PC-3 (cell line): ENCODE data around the gene NMUR1. TPM values are rescaled to one million over a fixed set of nuclear protein-coding genes. Genes with fewer than 3 reads are reported as not detected.

ENCODE experiments used
- ATAC-seq: fragments of 200-7000 bp; cut with Tn5 transposase; 2 replicates; pipeline ENCODE4 v1.9.1; 2020; ENCODE audit warnings: mild to moderate bottlenecking, moderate library complexity
- BruUV-seq: library from RNA; stranded (reverse); fragments of 400-500 nt; replicated peaks from 2 replicates; lab custom pipeline; 2021; lab: Mats Ljungman, UMichigan
- CTCF ChIA-PET: fragments of 300-600 bp; sonication (Branson Sonifier 250); formaldehyde crosslinking; loops from one replicate; lab custom pipeline; 2022; ENCODE audit warnings: antibody characterized with exemption; lab: Charles Lee
- POLR2A ChIA-PET: fragments of 300-600 bp; sonication (Branson Sonifier 250); formaldehyde crosslinking; loops from one replicate; lab custom pipeline; 2022; ENCODE audit warnings: antibody characterized with exemption; ENCODE audit not compliant: unreplicated experiment; lab: Charles Lee
- DNase-seq: peaks from one replicate; pipeline ENCODE4 v3.0.0-alpha.2; 2015
- H2AFZ ChIP-seq: fragments of 300-600 bp; sonication (generic); 2 replicates; pipeline ENCODE4 v1.6.0; 2016; ENCODE audit warnings: antibody characterized with exemption, low read length
- H3F3A ChIP-seq: fragments of 300-600 bp; sonication (generic); one replicate; pipeline ENCODE4 v1.6.0; 2017; ENCODE audit warnings: antibody characterized with exemption, low read length, control low read depth, mild to moderate bottlenecking; ENCODE audit not compliant: unreplicated experiment
- H3K27ac ChIP-seq: fragments of 300-600 bp; sonication (generic); 2 replicates; pipeline ENCODE4 v1.5.1; 2016; ENCODE audit warnings: mild to moderate bottlenecking, low read length
- H3K27me3 ChIP-seq: fragments of 300-600 bp; sonication (generic); 2 replicates; pipeline ENCODE4 v1.6.1; 2016; ENCODE audit warnings: low read length, mixed read lengths
- H3K36me3 ChIP-seq: fragments of 300-600 bp; sonication (generic); 2 replicates; pipeline ENCODE4 v1.6.1; 2016; ENCODE audit warnings: low read depth, mixed run types, low read length, mixed read lengths
- H3K4me1 ChIP-seq: fragments of 300-600 bp; sonication (generic); 2 replicates; pipeline ENCODE4 v1.5.1; 2016; ENCODE audit warnings: low read length; ENCODE audit not compliant: insufficient read depth
- H3K4me2 ChIP-seq: fragments of 300-600 bp; sonication (generic); 2 replicates; pipeline ENCODE4 v1.6.0; 2016; ENCODE audit warnings: low read length
- H3K4me3 ChIP-seq: fragments of 300-600 bp; sonication (generic); 2 replicates; pipeline ENCODE4 v1.5.1; 2016; ENCODE audit warnings: mild to moderate bottlenecking, low read length, mixed read lengths
- H3K79me2 ChIP-seq: fragments of 300-600 bp; sonication (generic); 2 replicates; pipeline ENCODE4 v1.6.1; 2017; ENCODE audit warnings: low read length, mixed read lengths
- H3K9ac ChIP-seq: fragments of 300-600 bp; sonication (generic); 2 replicates; pipeline ENCODE4 v1.6.0; 2016; ENCODE audit warnings: mild to moderate bottlenecking, low read length
- H3K9me2 ChIP-seq: fragments of 300-600 bp; sonication (generic); replicated peaks from 2 replicates; pipeline ENCODE4 v1.6.1; 2016; ENCODE audit warnings: mixed run types, low read length, mixed read lengths
- H3K9me3 ChIP-seq: fragments of 300-600 bp; sonication (generic); 2 replicates; pipeline ENCODE4 v1.6.1; 2016; ENCODE audit warnings: low read length, mixed read lengths
- H4K20me1 ChIP-seq: fragments of 300-600 bp; sonication (generic); 2 replicates; pipeline ENCODE4 v1.6.1; 2016; ENCODE audit warnings: low read length, mixed read lengths
- CTCF ChIP-seq: fragments of 300-600 bp; sonication (generic); conservative IDR thresholded peaks from 2 replicates; pipeline ENCODE4 v1.5.1; 2017; ENCODE audit warnings: antibody characterized with exemption, low read depth, mild to moderate bottlenecking, low read length
- EZH2 ChIP-seq: fragments of 300-600 bp; sonication (generic); IDR thresholded peaks from one replicate; pipeline ENCODE4 v1.6.1; 2017; ENCODE audit warnings: antibody characterized with exemption, mild to moderate bottlenecking, low read length; ENCODE audit not compliant: unreplicated experiment
- EZH2phosphoT487 ChIP-seq: fragments of 300-600 bp; sonication (generic); IDR thresholded peaks from 2 replicates; pipeline ENCODE4 v1.6.1; 2018; ENCODE audit warnings: mild to moderate bottlenecking, antibody characterized with exemption, low read length, borderline replicate concordance
- intact Hi-C: fragments of 100-400 bp; cut with micrococcal nuclease; formaldehyde crosslinking; loops from 2 replicates; pipeline ENCODE4 v1.9.0; 2023
- total RNA-seq: library from RNA; depleted of rRNA; stranded (reverse); fragments of >200 nt; gene quantifications from 2 replicates; pipeline ENCODE4 v1.2.3, GENCODE V29; 2014

The NMUR1 gene
- total RNA-seq, 1 experiment from 2014 or later: not detected

- H3K4me3 ChIP-seq: no peak overlapping the region
- no peaks in the 10 kb centered on the region for H4K20me1 ChIP-seq
- no peaks in the 10 kb centered on the region for H3K4me1 ChIP-seq
- no peak overlapping the region for H2AFZ ChIP-seq
- no peaks in the 10 kb centered on the region for H3K9me3 ChIP-seq
- DNase-seq (no peak), ATAC-seq (no peak)
- no peaks in the 10 kb centered on the region for H3K27me3 ChIP-seq
- H3K27ac ChIP-seq: no peak overlapping the region
- intact Hi-C loops: no loop called here
- CTCF ChIA-PET: no interaction called here
- POLR2A ChIA-PET: no interaction called here
- H3K9ac ChIP-seq: no peak overlapping the region
- no peaks in the 10 kb centered on the region for H3K79me2 ChIP-seq
- no TSS peak for BruUV-seq
- TF ChIP-seq EZH2: no peak
- TF ChIP-seq EZH2phosphoT487: no peak
- TF ChIP-seq CTCF: no peak
- H3K36me3 ChIP-seq: no peaks in the 10 kb centered on the region
- H3K9me2 ChIP-seq: no peaks in the 10 kb centered on the region
- H3F3A ChIP-seq: no peaks in the 10 kb centered on the region
- H3K4me2 ChIP-seq: no peak overlapping the region
These were observed 24.1 kb upstream of the NMUR1 start for GRCh38 chr2:231554327-231554726.

- Histone ChIP-seq H3K9ac (no peak overlapping the region), H3K9me2 (no peaks in the 10 kb centered on the region), H3K27me3 (no peaks in the 10 kb centered on the region), H3K79me2 (no peaks in the 10 kb centered on the region), H2AFZ (no peak overlapping the region), H3K36me3 (no peaks in the 10 kb centered on the region), H3K27ac (no peak overlapping the region), H4K20me1 (no peaks in the 10 kb centered on the region), H3K9me3 (no peaks in the 10 kb centered on the region), H3K4me1 (no peaks in the 10 kb centered on the region), H3K4me2 (no peak overlapping the region), H3K4me3 (no peak overlapping the region), H3F3A (no peaks in the 10 kb centered on the region)
- ATAC-seq: no peak
- no peak for TF ChIP-seq CTCF
- TF ChIP-seq EZH2phosphoT487: no peak
- no peak for TF ChIP-seq EZH2
- ChIA-PET POLR2A (no interaction called here), CTCF (interaction anchor here (0.7 kb wide), 2 partner anchors 11 to 435 kb away, joined by 4 read pairs; no protein-coding TSS in a partner anchor)
- DNase-seq: no peak
- no TSS peak for BruUV-seq
- intact Hi-C loops: no loop called here
These were observed 22.5 kb upstream of the NMUR1 start for GRCh38 chr2:231552752-231553151.

- Histone ChIP-seq H3K36me3 (no peaks in the 10 kb centered on the region), H3K79me2 (no peaks in the 10 kb centered on the region), H2AFZ (no peak overlapping the region), H3K9me3 (no peaks in the 10 kb centered on the region), H3K27me3 (no peaks in the 10 kb centered on the region), H3K9me2 (no peaks in the 10 kb centered on the region), H3K9ac (no peak overlapping the region), H3K4me2 (no peak overlapping the region), H3K4me3 (no peak overlapping the region), H3K27ac (no peak overlapping the region), H3K4me1 (peaks cover 10% of the 10 kb centered on the region), H3F3A (no peaks in the 10 kb centered on the region), H4K20me1 (no peaks in the 10 kb centered on the region)
- ChIA-PET CTCF (interaction anchor here (0.6 kb wide), 1 partner anchor 14 kb away, joined by 3 read pairs; no protein-coding TSS in a partner anchor), POLR2A (no interaction called here)
- DNase-seq (no peak), ATAC-seq (no peak)
- intact Hi-C loops: no loop called here
- no TSS peak for BruUV-seq
- TF ChIP-seq EZH2phosphoT487 (no peak), CTCF (no peak), EZH2 (no peak)
These were observed 19.4 kb upstream of the NMUR1 start for GRCh38 chr2:231549446-231550239.
